AG04450 (cell line): Measurements from ENCODE around the gene MET. TPM values are rescaled to one million over a fixed set of nuclear protein-coding genes. Genes with fewer than 3 reads are reported as not detected.

ENCODE experiments used
- CTCF ChIA-PET: fragments of 300-600, 350-600 bp; formaldehyde crosslinking; extraction: SDS; loops from one replicate; lab custom pipeline; 2022; ENCODE audit warnings: antibody characterized with exemption, inconsistent platforms; lab: Charles Lee
- POLR2A ChIA-PET: fragments of 350-600 bp; formaldehyde crosslinking; extraction: SDS; loops from one replicate; lab custom pipeline; 2021; ENCODE audit warnings: antibody characterized with exemption, inconsistent platforms; lab: Yijun Ruan, JAX
- DNase-seq: peaks from one replicate; pipeline ENCODE4 v3.0.0-alpha.2; 2011; ENCODE audit warnings: low read depth, low spot score
- H3K27ac ChIP-seq: one replicate; pipeline ENCODE4 v1.5.1; 2012; ENCODE audit warnings: low read depth, low read length, control low read depth
- H3K27me3 ChIP-seq: one replicate; pipeline ENCODE4 v1.6.0; 2012; ENCODE audit warnings: low read length; ENCODE audit not compliant: control insufficient read depth, insufficient read depth
- H3K4me3 ChIP-seq: 2 replicates; pipeline ENCODE4 v1.5.1; 2011; ENCODE audit warnings: mild to moderate bottlenecking, low read depth, low read length, control low read depth
- H3K9me3 ChIP-seq: 2 replicates; pipeline ENCODE4 v1.5.1; 2012; ENCODE audit warnings: low read length; ENCODE audit not compliant: control insufficient read depth, insufficient read depth
- polyA plus RNA-seq: library from polyadenylated mRNA; depleted of rRNA; stranded (reverse); fragments of >200 nt; gene quantifications from 2 replicates; pipeline ENCODE4 v1.2.3, GENCODE V29; 2011
- TF ChIP-seq, protein P1 (sequence below): IDR thresholded peaks from 2 replicates; pipeline ENCODE4 v1.5.1; 2011; ENCODE audit warnings: low read depth, low read length, control low read depth, inconsistent platforms

The MET gene
- polyA plus RNA-seq, 1 experiment = 20.8 TPM

DNA sequence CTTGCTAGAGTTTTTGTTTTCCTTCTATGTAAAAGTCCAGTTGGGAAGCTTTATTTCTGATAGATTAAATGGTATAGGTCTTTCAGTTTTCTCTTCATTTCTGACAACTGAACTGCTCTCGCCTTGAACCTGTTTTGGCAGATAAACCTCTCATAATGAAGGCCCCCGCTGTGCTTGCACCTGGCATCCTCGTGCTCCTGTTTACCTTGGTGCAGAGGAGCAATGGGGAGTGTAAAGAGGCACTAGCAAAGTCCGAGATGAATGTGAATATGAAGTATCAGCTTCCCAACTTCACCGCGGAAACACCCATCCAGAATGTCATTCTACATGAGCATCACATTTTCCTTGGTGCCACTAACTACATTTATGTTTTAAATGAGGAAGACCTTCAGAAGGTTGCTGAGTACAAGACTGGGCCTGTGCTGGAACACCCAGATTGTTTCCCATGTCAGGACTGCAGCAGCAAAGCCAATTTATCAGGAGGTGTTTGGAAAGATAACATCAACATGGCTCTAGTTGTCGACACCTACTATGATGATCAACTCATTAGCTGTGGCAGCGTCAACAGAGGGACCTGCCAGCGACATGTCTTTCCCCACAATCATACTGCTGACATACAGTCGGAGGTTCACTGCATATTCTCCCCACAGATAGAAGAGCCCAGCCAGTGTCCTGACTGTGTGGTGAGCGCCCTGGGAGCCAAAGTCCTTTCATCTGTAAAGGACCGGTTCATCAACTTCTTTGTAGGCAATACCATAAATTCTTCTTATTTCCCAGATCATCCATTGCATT lies 27.1 kb downstream of the MET start:
- no peak overlapping the region for H3K27ac ChIP-seq
- CTCF ChIA-PET = no interaction called here
- H3K4me3 ChIP-seq = no peak overlapping the region
- no peaks in the 10 kb centered on the region for H3K9me3 ChIP-seq
- DNase-seq = no peak
- POLR2A ChIA-PET = no interaction called here
- no peaks in the 10 kb centered on the region for H3K27me3 ChIP-seq
- TF ChIP-seq, protein P1, sequence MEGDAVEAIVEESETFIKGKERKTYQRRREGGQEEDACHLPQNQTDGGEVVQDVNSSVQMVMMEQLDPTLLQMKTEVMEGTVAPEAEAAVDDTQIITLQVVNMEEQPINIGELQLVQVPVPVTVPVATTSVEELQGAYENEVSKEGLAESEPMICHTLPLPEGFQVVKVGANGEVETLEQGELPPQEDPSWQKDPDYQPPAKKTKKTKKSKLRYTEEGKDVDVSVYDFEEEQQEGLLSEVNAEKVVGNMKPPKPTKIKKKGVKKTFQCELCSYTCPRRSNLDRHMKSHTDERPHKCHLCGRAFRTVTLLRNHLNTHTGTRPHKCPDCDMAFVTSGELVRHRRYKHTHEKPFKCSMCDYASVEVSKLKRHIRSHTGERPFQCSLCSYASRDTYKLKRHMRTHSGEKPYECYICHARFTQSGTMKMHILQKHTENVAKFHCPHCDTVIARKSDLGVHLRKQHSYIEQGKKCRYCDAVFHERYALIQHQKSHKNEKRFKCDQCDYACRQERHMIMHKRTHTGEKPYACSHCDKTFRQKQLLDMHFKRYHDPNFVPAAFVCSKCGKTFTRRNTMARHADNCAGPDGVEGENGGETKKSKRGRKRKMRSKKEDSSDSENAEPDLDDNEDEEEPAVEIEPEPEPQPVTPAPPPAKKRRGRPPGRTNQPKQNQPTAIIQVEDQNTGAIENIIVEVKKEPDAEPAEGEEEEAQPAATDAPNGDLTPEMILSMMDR = no peak

DNA sequence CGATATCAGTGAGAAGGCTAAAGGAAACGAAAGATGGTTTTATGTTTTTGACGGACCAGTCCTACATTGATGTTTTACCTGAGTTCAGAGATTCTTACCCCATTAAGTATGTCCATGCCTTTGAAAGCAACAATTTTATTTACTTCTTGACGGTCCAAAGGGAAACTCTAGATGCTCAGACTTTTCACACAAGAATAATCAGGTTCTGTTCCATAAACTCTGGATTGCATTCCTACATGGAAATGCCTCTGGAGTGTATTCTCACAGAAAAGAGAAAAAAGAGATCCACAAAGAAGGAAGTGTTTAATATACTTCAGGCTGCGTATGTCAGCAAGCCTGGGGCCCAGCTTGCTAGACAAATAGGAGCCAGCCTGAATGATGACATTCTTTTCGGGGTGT lies 27.7 kb downstream of the MET start:
- CTCF ChIA-PET = no interaction called here
- Histone ChIP-seq H3K27ac (no peak overlapping the region), H3K27me3 (no peaks in the 10 kb centered on the region), H3K4me3 (no peak overlapping the region), H3K9me3 (no peaks in the 10 kb centered on the region)
- DNase-seq = no peak
- TF ChIP-seq, protein P1 = no peak
- POLR2A ChIA-PET = no interaction called here

DNA sequence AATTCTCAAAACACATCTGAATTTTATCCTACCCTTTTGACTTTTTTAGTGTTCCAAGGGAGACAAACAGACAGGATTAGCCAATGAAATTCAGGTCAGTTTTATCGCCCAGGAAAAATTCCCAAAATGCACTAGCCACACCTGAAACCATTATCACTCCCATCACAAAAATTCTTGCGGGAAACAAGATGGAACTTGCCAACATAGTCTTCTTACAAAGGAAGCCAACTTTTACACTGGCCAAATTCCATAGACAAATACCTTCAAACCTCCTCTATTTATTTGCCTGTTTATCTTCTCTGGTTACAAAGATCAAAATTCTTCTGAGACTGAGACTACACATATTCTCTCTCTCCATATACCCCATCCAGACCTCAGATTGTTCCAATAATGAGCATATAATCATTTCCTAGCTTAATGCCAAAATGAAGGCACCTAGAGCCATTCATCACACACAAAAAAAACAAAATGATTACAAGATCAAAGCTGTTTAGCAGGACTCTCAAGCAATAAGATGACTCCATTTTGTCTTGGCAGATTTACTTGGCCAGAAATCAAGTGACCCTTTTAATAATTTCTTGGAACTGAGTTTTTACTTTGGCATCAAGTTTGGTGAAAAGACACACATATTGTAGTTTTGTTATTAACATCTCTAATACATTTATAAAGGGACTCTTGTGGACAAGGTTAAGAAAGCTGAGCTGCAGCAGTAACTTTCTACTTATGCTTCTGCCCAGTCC lies 30.2 kb downstream of the MET start:
- ChIA-PET CTCF (no interaction called here), POLR2A (no interaction called here)
- Histone ChIP-seq H3K9me3 (no peaks in the 10 kb centered on the region), H3K4me3 (no peak overlapping the region), H3K27me3 (no peaks in the 10 kb centered on the region), H3K27ac (no peak overlapping the region)
- no peak for DNase-seq
- TF ChIP-seq, protein P1 = no peak

DNA sequence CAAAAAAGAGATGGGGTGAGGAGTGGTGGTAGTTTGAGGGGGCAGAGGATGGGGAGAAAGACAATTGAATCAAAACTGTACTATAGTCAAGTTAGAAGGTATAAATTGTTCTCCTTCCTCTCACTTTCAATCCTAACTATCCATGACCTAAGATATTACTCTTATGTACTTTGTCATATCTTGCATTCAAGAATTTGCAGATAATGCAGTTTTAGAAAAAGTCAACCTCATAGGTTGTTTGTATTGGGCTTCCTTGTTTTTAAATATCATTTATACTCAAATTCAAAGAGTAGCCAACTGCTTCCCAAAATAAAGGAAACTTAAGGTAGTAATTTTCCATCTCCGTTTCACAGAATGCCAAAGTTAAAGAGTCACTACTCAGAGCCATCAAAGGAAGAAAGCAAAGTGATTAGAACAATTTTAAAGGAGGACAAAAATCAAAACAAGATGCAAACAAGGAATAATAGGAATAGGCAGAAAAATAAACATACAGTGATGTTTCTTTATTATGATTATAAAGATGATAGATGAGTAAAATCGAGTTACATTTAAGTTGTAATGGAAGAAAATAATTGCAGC lies 32.7 kb downstream of the MET start:
- Histone ChIP-seq H3K4me3 (no peak overlapping the region), H3K9me3 (no peaks in the 10 kb centered on the region), H3K27ac (no peak overlapping the region), H3K27me3 (no peaks in the 10 kb centered on the region)
- DNase-seq = no peak
- TF ChIP-seq, protein P1 = no peak
- POLR2A ChIA-PET = no interaction called here
- CTCF ChIA-PET = no interaction called here

DNA sequence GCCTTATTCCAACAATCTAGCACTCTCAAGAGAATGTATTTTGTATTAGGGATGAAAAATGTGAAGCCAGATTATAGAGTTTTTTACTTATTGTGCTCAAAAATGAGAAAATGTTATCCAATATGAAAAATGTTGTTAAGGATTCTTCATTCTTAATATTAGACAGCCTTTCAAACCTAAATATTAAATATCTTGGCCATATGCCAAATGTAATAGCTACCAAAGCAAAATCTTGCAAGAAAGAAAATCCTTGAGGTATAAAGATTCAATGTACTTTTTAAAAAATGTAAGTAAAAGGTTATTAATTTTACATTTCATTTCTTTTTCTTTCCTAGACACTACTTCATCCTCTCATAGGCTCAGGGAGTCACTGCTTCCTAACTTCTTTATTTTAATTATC lies 33.4 kb downstream of the MET start:
- POLR2A ChIA-PET = no interaction called here
- Histone ChIP-seq H3K27ac (no peak overlapping the region), H3K27me3 (no peaks in the 10 kb centered on the region), H3K9me3 (no peaks in the 10 kb centered on the region), H3K4me3 (no peak overlapping the region)
- CTCF ChIA-PET = no interaction called here
- DNase-seq = no peak
- TF ChIP-seq, protein P1 = no peak
